Activated T-cell treated with anti-CD3 and anti-CD28 coated beads, Interleukin-2, amount 50 U/mL, for 72 hours (primary cell): ENCODE data around the gene C9orf50. TPM values are rescaled to one million over a fixed set of nuclear protein-coding genes. Genes with fewer than 3 reads are reported as not detected.
A peak's percentile ranks its signal among the peaks of the same experiment; 100 is the strongest.
"Not testable (repeated sequence)": the region's sequence is repeated elsewhere in the genome, so short reads cannot be mapped to it uniquely, and the experiment has no call there.

Experiments used
- ATAC-seq, 2 donors: fragments of 150-1000 bp; cut with Tn5 transposase; replicated peaks in 1 of 2; 2 replicates each; pipeline ENCODE4 v1.10.0; 2021; ENCODE audit warnings: moderate library complexity in 2 of 2, mild to moderate bottlenecking in 1 of 2
- DNase-seq, 2 donors: peaks; one replicate each; pipeline ENCODE4 v3.0.0; 2021 to 2022; ENCODE audit warnings: mixed read lengths in 1 of 2
- H3K27ac Mint-ChIP-seq: one replicate; pipeline ENCODE4 v1.8.0; 2022; ENCODE audit warnings: mild to moderate bottlenecking, moderate library complexity, mixed read lengths
- H3K27me3 Mint-ChIP-seq: one replicate; pipeline ENCODE4 v1.8.0; 2022; ENCODE audit warnings: low read depth, mixed read lengths
- H3K36me3 Mint-ChIP-seq, 2 donors: one replicate each; pipeline ENCODE4 v1.8.0; 2022; ENCODE audit warnings: mixed read lengths in 2 of 2, mild to moderate bottlenecking in 1 of 2; ENCODE audit not compliant: insufficient read depth in 2 of 2
- H3K4me1 Mint-ChIP-seq: one replicate; pipeline ENCODE4 v1.8.0; 2022; ENCODE audit warnings: low read depth, mixed read lengths
- H3K4me3 Mint-ChIP-seq, 2 donors: one replicate each; pipeline ENCODE4 v1.8.0; 2022; ENCODE audit warnings: mild to moderate bottlenecking in 2 of 2, mixed read lengths in 2 of 2, moderate library complexity in 2 of 2
- H3K9me3 Mint-ChIP-seq, 2 donors: one replicate each; pipeline ENCODE4 v1.8.0; 2022; ENCODE audit warnings: mixed read lengths in 2 of 2
- total RNA-seq, 2 donors: library from RNA; stranded (reverse); gene quantifications; one replicate each; pipeline ENCODE4 v1.2.3, GENCODE V29; 2022

The C9orf50 gene, protein sequence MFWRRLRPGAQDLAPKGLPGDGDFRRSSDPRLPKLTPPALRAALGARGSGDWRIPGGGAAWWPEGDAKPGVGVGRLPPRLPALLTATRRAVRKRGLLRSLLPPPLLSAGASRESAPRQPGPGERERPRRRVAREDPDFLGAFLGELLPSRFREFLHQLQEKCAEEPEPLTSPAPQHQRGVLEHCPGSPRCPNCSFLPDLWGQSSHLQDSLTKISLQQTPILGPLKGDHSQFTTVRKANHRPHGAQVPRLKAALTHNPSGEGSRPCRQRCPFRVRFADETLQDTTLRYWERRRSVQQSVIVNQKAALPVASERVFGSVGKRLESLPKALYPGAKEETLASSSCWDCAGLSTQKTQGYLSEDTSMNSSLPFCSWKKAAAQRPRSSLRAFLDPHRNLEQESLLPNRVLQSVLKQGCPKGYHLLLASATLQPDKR
- total RNA-seq: under 1 TPM in 1 of 2 donors, not detected in 1; 0.31 TPM

DNA sequence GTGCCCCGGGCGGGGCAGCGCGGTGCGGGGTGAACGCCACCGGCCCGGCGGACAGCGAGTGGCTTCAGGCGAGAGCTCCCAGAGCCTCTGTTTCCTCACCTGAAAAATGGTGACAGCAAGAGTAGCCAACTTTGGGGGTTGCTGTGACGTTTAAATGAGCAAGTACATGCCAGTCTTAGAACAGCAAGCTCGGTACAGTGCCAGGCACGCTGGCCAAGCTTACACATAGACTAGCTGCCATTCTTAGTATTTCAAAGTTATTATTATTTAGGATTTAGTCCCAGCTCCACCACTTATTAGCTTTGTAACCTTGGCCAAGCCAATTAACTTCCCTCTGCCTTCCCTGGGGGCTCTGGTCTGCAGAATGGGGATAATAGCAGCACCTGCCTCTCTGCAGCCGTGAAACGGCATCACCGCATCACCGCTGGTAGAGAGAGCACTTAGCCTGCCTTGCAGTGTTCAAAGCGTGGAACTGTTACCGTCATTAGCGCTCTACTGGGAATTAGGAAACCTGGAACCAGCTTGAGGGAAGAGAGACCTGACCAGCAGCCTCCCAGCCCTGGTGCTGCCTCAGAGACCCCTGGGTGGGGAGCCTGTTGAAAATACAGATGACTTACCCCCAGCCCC is at the start of gene C9orf50:
C9orf50 (minus strand) TSS at position 433 of the 627 bp plus-strand sequence. CDS start 527 bp downstream, outside the sequence.
- Mint-ChIP-seq H3K4me1 (peaks cover 15% of the 10 kb centered on the region), H3K27me3 (peaks cover 31% of the 10 kb centered on the region), H3K36me3 (peaks cover 0 to 1% of the 10 kb centered on the region in 2 donors), H3K9me3 (no peaks in the 10 kb centered on the region), H3K4me3 (peak within 1 kb of the TSS; percentile 43 to 56), H3K27ac (no peak within 1 kb of the TSS)
- ATAC-seq (no peak), DNase-seq (no peak)

DNA sequence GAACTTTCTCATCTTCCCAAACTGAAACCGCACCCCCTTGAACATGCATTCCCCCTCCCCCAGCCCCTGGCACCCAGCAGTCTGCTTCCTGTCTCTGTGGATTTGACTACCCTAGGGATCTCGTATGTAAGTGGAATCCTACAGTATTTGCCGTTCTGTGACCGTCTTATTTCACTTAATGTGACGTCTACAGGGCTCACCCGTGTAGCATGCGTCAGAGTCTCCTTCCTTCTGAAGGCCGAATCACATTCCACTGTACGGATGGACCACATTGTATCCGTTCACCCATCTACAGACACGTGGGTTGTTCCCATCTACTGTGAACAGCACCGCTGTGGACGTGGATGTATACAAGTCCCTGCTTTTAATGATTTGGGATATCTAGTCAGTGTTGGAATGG is 49.0 kb upstream of the C9orf50 start:
- peaks cover 8% of the 10 kb centered on the region for H3K27me3 Mint-ChIP-seq
- no peaks in the 10 kb centered on the region for H3K36me3 Mint-ChIP-seq
- peaks cover 4% of the 10 kb centered on the region for H3K4me1 Mint-ChIP-seq
- H3K4me3 Mint-ChIP-seq: no peak overlapping the region
- no peak for DNase-seq
- no peak for ATAC-seq
- no peak overlapping the region for H3K27ac Mint-ChIP-seq
- H3K9me3 Mint-ChIP-seq: no peaks in the 10 kb centered on the region

DNA sequence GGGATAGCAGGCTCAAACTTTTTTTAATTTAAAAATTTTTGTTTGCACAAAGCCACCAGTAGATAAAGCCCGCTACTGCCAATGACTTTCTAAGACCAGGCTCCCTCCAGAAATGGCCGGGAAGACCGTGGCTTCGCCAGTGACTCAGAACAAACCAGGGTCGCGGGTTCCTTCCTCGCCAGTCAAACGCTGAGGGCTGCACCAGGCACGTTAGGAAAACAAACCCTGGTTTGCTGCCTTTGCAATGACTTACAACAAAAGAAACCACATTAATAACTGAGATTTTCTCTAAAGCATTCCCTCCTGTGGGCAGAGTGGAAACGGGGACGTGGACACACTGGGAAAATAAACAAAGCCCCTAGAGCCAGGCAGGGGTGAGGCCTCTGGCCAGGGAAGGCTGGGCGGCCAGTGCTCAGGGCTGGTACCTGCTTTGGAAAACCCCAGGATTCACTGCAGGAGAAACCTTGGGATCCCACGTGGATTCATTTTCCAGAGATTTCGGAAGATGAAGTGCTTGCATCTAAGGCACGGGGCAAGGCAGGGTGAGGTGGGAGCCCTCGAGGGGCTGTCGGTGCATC is 48.3 kb upstream of the C9orf50 start:
- Mint-ChIP-seq H3K27ac (no peak overlapping the region), H3K4me3 (no peak overlapping the region), H3K36me3 (no peaks in the 10 kb centered on the region), H3K9me3 (no peaks in the 10 kb centered on the region), H3K4me1 (peaks cover 4% of the 10 kb centered on the region), H3K27me3 (peaks cover 12% of the 10 kb centered on the region)
- no peak for ATAC-seq
- DNase-seq: no peak

DNA sequence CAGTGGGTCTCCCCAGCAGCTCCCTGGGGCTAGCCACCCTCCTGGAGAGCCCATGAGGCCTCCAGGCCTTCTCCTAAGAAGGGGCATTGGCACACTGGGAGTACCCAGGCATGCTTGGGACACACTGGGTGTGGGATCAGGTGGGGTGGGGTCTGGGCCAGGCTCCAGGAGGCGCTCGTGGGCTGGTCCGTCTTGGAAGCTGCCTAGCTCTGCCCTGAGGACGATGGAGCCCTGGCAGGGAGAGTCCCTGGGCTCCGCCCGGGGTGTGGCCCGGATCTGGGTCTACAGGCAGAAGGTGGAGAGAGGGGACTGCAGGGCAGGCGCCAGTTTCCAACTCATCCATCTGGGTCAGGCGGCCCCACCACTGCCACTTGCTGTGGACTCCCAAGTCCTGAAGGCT is 46.9 kb upstream of the C9orf50 start:
- H3K4me1 Mint-ChIP-seq: peaks cover 4% of the 10 kb centered on the region
- no peaks in the 10 kb centered on the region for H3K36me3 Mint-ChIP-seq
- H3K27ac Mint-ChIP-seq: no peak overlapping the region
- DNase-seq (no peak), ATAC-seq (no peak)
- H3K27me3 Mint-ChIP-seq: peaks cover 12% of the 10 kb centered on the region
- H3K4me3 Mint-ChIP-seq: no peak overlapping the region
- H3K9me3 Mint-ChIP-seq: no peaks in the 10 kb centered on the region

DNA sequence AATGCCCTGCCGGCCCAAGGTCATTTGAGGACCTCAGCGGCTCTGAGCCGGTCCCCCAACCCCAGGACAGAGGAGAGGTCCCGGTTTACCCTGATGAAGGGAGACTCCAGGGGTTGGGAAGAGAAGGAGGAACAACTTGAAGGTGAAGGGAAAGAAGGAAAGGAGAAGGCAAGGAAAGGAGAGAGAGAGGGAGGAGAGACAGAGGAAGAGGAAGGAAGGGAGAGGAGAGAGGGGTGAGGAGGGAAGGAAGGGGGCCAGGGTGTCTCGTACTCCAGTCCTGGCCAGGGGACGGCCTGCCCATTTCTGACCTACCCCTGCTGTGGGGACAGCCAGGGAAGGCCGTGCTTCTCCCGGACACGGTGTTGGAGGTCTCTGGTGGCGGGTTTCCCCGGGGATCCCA is 46.5 kb upstream of the C9orf50 start:
- peak overlapping the region in 1 of 2 donors; percentile 6 for H3K4me3 Mint-ChIP-seq
- H3K9me3 Mint-ChIP-seq: no peaks in the 10 kb centered on the region
- H3K36me3 Mint-ChIP-seq: no peaks in the 10 kb centered on the region
- ATAC-seq (no peak), DNase-seq (no peak)
- no peak overlapping the region for H3K27ac Mint-ChIP-seq
- peaks cover 12% of the 10 kb centered on the region for H3K27me3 Mint-ChIP-seq
- H3K4me1 Mint-ChIP-seq: peaks cover 4% of the 10 kb centered on the region

DNA sequence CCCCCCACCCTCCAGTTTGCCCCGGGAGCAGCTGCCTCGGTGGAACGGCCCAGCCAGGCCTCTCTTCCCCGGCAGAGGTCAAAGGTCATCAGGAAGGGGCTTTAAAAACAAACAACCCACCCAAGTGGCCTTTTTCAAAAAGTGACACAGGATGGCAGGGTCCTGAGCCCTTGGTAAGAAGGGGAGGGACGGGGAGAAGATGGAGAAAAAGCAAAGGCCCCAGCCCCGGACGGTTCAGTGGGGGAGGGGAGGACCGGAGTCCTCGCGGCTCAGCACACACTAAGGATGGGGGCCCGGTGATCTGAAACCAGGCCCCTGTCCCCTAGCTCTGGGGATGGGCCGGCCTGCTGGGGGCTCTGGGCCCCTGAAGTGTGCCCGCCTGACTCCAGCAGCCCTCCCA is 45.7 kb upstream of the C9orf50 start:
- DNase-seq: no peak
- Mint-ChIP-seq H3K9me3 (no peaks in the 10 kb centered on the region), H3K27ac (no peak overlapping the region), H3K4me1 (peaks cover 2% of the 10 kb centered on the region), H3K27me3 (peaks cover 12% of the 10 kb centered on the region), H3K4me3 (no peak overlapping the region), H3K36me3 (no peaks in the 10 kb centered on the region)
- no peak for ATAC-seq

DNA sequence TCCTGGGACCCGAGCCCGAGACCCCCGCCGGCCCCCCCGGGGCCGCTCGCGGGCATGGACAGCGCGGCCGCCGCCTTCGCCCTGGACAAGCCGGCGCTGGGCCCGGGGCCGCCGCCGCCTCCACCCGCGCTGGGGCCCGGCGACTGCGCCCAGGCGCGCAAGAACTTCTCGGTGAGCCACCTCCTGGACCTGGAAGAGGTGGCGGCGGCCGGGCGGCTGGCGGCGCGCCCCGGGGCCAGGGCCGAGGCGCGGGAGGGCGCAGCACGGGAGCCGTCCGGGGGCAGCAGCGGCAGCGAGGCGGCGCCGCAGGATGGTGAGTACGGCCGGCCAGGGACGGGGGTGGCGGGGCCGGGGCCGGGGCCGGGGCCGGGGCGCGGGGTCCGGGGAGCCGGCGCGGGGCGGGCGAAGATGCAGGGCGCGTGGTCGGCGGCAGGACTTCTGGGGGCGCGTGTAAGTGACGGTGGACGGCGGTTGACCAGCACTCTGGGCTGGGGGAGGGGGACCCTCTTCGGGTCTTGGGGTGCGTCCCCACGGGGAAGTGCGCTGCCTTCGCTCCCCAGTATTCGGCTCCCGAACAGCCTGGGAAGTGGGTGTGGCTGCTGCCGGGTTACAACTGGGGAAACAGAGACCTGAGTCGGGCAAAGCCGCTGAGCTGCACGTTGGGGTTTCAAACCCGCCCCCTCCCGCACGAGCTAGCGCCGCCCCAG is 45.1 kb upstream of the C9orf50 start:
- Mint-ChIP-seq H3K9me3 (no peaks in the 10 kb centered on the region), H3K27ac (no peak overlapping the region), H3K36me3 (no peaks in the 10 kb centered on the region), H3K4me3 (peak overlapping the region in 1 of 2 donors; percentile 47), H3K27me3 (peaks cover 14% of the 10 kb centered on the region), H3K4me1 (no peaks in the 10 kb centered on the region)
- DNase-seq (peak in 1 of 2 donors; percentile 5), ATAC-seq (peak; percentile 36 to 50)

DNA sequence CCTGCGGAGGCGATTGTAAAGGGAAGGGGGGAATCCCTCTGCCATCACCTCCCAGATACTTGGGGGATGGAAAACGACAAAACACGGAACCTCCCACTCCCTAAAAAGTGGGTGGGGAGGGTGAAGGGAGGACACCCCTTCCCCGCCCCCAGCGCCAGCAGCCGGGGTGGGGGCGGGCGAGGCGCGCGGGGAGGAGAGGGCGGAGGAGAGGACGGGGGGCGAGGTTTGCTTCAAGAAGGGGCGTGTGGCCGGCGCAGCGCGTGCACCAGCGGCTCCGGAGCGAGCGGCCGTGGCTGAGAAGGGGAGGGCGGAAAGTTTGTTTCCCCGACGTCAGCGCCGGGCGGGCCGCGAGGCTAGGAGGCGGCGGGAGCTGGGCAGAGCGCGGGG is 44.5 kb upstream of the C9orf50 start, which contains the start of gene PRRX2:
PRRX2 (plus strand) TSS at position 259 of the 387 bp plus-strand sequence. CDS start 221 bp downstream, outside the sequence.
- peak; percentile 75 to 79 for ATAC-seq
- no peaks in the 10 kb centered on the region for H3K9me3 Mint-ChIP-seq
- no peak within 1 kb of the TSS for H3K27ac Mint-ChIP-seq
- peak within 1 kb of the TSS; percentile 70 to 74 for H3K4me3 Mint-ChIP-seq
- peaks cover 16% of the 10 kb centered on the region for H3K27me3 Mint-ChIP-seq
- peak; percentile 47 to 51 for DNase-seq
- no peaks in the 10 kb centered on the region for H3K36me3 Mint-ChIP-seq
- H3K4me1 Mint-ChIP-seq: no peaks in the 10 kb centered on the region

DNA sequence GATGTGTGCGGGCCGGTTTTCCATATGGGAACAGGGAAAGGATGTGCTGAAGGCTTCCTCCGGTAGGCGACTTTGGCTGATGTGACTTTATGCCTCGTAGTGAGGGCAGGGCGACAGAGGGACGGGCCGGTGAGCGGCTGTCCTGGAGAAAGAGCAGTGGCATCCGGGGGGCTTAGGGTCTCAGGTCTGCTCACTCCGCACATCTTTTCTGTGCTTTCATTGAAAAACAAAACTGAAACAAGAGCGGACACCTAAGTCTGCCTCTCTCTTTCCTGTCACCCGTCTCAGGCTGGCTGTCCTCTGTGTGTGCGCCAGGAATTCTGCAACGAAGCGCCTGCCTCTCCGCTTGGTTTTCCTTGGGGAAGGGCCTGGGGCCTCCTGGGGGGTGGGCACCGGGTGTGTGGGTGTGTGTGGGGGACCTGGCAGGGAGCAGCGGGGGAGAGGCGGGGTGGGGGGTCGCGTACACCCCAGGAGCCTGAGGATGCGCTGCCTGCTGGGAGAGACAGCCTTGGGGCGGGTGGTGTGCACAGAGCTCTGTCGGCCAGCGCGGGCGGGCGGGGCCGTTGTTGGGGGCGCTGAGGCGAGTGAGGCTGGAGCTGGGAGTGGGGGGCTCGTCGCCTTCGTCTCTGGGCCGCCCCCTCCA is 44.0 kb upstream of the C9orf50 start:
- ATAC-seq: peak; percentile 45 to 53
- peak in 1 of 2 donors; percentile 12 for DNase-seq
- Mint-ChIP-seq H3K9me3 (no peaks in the 10 kb centered on the region), H3K27ac (no peak overlapping the region), H3K4me3 (peak overlapping the region; percentile 70 to 74), H3K36me3 (no peaks in the 10 kb centered on the region), H3K27me3 (peaks cover 16% of the 10 kb centered on the region), H3K4me1 (no peaks in the 10 kb centered on the region)

DNA sequence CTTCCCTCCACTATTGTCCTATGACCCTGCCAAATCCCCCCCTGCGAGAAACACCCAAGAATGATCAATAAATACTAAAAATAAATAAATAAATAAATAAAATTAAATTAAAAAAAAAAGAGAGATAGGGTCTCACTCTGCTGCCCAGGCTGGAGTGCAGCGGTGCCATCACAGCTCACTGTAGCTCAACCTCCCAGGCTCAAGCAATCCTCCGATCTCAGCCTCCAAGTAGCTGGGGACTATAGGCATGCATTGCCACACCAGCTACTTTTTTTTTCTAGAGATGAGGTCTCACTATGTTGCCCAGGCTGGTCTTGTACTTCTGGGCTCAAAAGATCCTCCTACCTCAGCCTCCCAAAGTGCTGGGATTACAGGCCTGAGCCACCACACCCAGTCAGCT is 41.3 kb upstream of the C9orf50 start:
- not testable (repeated sequence) for H3K9me3 Mint-ChIP-seq, H3K36me3 Mint-ChIP-seq
- peaks cover 11% of the 10 kb centered on the region for H3K27me3 Mint-ChIP-seq

DNA sequence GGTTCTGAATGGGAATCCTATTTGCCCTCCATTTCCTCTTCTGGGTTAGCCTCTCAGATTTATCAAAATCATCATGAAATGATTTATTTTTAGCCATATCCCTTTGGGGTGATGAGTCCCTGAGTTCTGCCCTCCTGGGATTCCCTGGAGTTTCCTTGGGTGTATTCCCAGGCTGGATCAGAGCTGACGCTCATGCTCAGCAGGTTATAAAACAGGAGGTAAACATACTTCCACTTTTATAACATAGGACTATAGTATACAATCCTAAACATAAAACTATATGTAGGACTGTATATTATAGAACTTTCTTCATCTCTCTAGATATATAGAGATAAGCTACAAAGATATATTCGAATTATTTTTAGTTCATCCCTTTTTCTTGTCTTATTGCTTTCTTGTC is 40.1 kb upstream of the C9orf50 start:
- Mint-ChIP-seq H3K27me3 (peaks cover 8% of the 10 kb centered on the region), H3K36me3 (no peaks in the 10 kb centered on the region), H3K9me3 (no peaks in the 10 kb centered on the region), H3K27ac (no peak overlapping the region), H3K4me3 (no peak overlapping the region), H3K4me1 (no peaks in the 10 kb centered on the region)
- DNase-seq (no peak), ATAC-seq (no peak)

More for the DNA sequence above, 41.3 kb upstream of the C9orf50 start:
- DNase-seq, H3K4me1 Mint-ChIP-seq, H3K4me3 Mint-ChIP-seq, ATAC-seq, H3K27ac Mint-ChIP-seq: not testable (repeated sequence)

DNA sequence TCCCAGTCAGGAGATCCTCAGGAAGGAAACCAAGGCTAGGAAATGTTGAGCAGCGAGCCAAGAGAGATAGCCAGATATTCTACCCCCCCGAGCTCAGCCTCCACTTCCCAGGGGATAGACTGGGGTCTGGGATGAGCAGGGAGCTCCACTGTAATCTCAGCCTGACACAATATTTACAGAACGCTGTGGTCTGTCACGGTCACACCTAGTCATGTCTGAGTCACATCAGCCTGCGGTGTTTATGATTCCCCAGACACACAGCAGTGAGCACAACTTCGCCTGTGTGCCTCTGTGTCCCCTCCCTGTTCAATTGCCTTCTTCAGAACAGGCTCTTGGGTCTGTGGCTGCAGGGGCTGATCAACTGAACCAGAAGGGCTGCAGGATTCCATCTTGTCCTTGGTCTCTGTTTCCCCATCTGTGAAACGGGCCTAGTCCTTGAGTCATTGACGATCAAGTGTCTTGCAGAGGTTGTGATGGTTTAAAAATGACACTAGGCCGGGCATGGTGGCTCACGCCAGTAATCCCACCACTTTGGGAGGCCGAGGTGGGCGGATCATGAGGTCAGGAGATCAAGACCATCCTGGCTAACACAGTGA is 36.0 kb upstream of the C9orf50 start:
- no peak overlapping the region for H3K4me3 Mint-ChIP-seq
- H3K36me3 Mint-ChIP-seq: no peaks in the 10 kb centered on the region
- ATAC-seq (peak; percentile 62 to 85), DNase-seq (no peak)
- no peaks in the 10 kb centered on the region for H3K4me1 Mint-ChIP-seq
- peaks cover 4% of the 10 kb centered on the region for H3K27me3 Mint-ChIP-seq
- no peaks in the 10 kb centered on the region for H3K9me3 Mint-ChIP-seq
- no peak overlapping the region for H3K27ac Mint-ChIP-seq
